Colonic mucosa (tissue), 4 donors: ENCODE data around the gene SUGCT. TPM values are rescaled to one million over a fixed set of nuclear protein-coding genes. Genes with fewer than 3 reads are reported as not detected.

ENCODE experiments used
- DNase-seq: peaks from one replicate; pipeline ENCODE4 v3.0.0-alpha.2; 2020
- H3K27ac ChIP-seq: fragments of 200-600 bp; one replicate; pipeline ENCODE4 v1.8.0; 2021
- H3K27me3 ChIP-seq: fragments of 200-600 bp; one replicate; pipeline ENCODE4 v1.8.0; 2021
- H3K36me3 ChIP-seq: fragments of 200-600 bp; one replicate; pipeline ENCODE4 v1.8.0; 2021
- H3K4me1 ChIP-seq: fragments of 200-600 bp; one replicate; pipeline ENCODE4 v1.8.0; 2021; ENCODE audit warnings: mild to moderate bottlenecking
- H3K4me3 ChIP-seq: fragments of 200-600 bp; one replicate; pipeline ENCODE4 v1.8.0; 2021
- H3K9ac ChIP-seq, 2 donors: one replicate each; pipeline ENCODE4 v1.7.0; 2013; ENCODE audit warnings: control low read depth in 2 of 2, low read depth in 2 of 2, low read length in 2 of 2
- H3K9me3 ChIP-seq: fragments of 200-600 bp; one replicate; pipeline ENCODE4 v1.8.0; 2021
- intact Hi-C: fragments of 100-400 bp; cut with DNase I; formaldehyde crosslinking; loops from one replicate; pipeline ENCODE4 v1.14.1; 2022
- total RNA-seq, 2 donors: library from RNA; stranded (reverse); fragmentation: NEBNext Ultra II Directional in 1 of 2; extraction: Animal tissue kit (Norgen Biotek cat#: 25700) in 1 of 2; gene quantifications; one replicate each; pipeline ENCODE4 v1.2.1, GENCODE V29; 2021
- TF ChIP-seq, protein P1 (sequence below): fragments of 200-600 bp; IDR thresholded peaks from one replicate; pipeline ENCODE4 v1.8.0; 2022; ENCODE audit warnings: antibody characterized with exemption, mild to moderate bottlenecking
- donor health status: healthy.
- donor health status: DM: no; HTN: no; CAD: no.
- donor health status: DM: no; HTN: no; CAD: no.

The SUGCT gene
- total RNA-seq, 2 donors from 2014 or later: 3.6 to 15.1 TPM

DNA sequence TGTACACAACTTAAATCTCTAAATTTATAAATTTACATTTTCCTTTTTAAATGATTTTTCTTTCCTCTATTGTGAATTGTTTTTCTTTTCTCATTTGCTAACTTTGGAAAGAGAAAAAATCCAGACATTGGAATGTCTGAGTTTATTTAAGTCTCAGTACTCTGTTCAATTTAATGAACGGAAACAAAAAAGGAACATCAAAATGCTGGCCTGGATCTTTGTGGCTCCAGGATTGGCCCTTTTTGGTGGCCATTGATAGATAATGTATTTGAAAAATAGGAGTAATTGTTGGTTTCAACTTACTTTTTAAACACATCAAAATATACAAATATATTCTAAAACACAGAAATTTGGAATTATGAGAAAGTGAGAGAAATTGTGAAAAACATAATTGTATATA, 336.0 kb downstream of the SUGCT start:
- Histone ChIP-seq H3K36me3 (no peaks in the 10 kb centered on the region), H3K27ac (no peak overlapping the region)
- intact Hi-C loops: no loop called here

DNA sequence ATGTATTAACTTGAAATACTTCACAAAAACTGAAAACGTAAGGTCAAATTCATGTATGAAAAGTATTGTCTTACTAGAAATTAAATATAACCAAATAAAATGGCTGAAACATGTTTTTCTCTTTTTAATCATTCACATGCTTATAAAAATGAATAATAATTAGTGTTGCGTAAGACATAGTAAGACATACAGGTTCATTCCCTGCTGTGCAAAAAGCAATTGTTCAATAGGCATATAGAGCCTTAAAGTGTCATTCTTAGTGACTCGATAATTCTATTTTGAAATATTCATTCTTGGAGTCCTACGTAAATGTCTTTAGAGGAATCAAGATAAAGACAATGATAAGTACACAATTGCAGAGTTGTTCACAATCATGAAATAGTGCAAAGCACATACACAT, 337.1 kb downstream of the SUGCT start:
- Histone ChIP-seq H3K36me3 (no peaks in the 10 kb centered on the region), H3K4me3 (no peak overlapping the region), H3K27me3 (no peaks in the 10 kb centered on the region), H3K9me3 (no peaks in the 10 kb centered on the region), H3K9ac (no peak overlapping the region), H3K4me1 (no peaks in the 10 kb centered on the region), H3K27ac (no peak overlapping the region)
- TF ChIP-seq, protein P1, sequence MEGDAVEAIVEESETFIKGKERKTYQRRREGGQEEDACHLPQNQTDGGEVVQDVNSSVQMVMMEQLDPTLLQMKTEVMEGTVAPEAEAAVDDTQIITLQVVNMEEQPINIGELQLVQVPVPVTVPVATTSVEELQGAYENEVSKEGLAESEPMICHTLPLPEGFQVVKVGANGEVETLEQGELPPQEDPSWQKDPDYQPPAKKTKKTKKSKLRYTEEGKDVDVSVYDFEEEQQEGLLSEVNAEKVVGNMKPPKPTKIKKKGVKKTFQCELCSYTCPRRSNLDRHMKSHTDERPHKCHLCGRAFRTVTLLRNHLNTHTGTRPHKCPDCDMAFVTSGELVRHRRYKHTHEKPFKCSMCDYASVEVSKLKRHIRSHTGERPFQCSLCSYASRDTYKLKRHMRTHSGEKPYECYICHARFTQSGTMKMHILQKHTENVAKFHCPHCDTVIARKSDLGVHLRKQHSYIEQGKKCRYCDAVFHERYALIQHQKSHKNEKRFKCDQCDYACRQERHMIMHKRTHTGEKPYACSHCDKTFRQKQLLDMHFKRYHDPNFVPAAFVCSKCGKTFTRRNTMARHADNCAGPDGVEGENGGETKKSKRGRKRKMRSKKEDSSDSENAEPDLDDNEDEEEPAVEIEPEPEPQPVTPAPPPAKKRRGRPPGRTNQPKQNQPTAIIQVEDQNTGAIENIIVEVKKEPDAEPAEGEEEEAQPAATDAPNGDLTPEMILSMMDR: no peak
- intact Hi-C loops: no loop called here
- no peak for DNase-seq

More for the DNA sequence above, 336.0 kb downstream of the SUGCT start:
- H3K4me3 ChIP-seq: no peak overlapping the region
- H3K27me3 ChIP-seq: no peaks in the 10 kb centered on the region
- H3K9me3 ChIP-seq: no peaks in the 10 kb centered on the region
- DNase-seq: no peak
- no peaks in the 10 kb centered on the region for H3K4me1 ChIP-seq
- H3K9ac ChIP-seq: no peak overlapping the region
- TF ChIP-seq, protein P1: no peak

GRCh38 chr7:40474790-40475680, 340.2 kb downstream of the SUGCT start:
- Histone ChIP-seq H3K9ac (no peak overlapping the region), H3K4me3 (no peak overlapping the region), H3K36me3 (no peaks in the 10 kb centered on the region), H3K27ac (no peak overlapping the region), H3K4me1 (no peaks in the 10 kb centered on the region), H3K27me3 (no peaks in the 10 kb centered on the region), H3K9me3 (no peaks in the 10 kb centered on the region)
- intact Hi-C loops: no loop called here
- no peak for DNase-seq
- TF ChIP-seq, protein P1: no peak

GRCh38 chr7:40475681-40475982, 340.8 kb downstream of the SUGCT start:
- Histone ChIP-seq H3K27ac (no peak overlapping the region), H3K9me3 (no peaks in the 10 kb centered on the region), H3K9ac (no peak overlapping the region), H3K27me3 (no peaks in the 10 kb centered on the region), H3K4me3 (no peak overlapping the region), H3K36me3 (no peaks in the 10 kb centered on the region), H3K4me1 (no peaks in the 10 kb centered on the region)
- no peak for DNase-seq
- TF ChIP-seq, protein P1: no peak
- intact Hi-C loops: no loop called here

DNA sequence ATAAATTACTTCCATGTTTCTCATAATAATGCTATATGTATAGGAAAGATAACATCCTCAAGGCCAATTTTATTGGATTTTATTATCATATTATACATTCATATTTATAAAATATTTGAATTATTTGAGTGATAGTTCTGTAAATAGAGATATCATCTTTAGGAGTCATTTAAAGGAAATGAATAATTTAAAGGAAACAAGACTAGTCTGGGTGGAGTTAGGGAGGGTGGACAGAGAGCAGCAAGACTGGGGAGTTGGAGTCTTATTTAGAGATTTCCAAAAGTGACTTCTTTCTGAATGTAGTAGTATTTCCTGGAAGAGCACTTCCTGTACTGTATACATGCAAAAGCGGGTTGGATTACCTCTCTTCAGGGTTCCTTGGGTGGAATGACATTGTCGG, 342.3 kb downstream of the SUGCT start:
- no peak for DNase-seq
- Histone ChIP-seq H3K27me3 (no peaks in the 10 kb centered on the region), H3K4me1 (no peaks in the 10 kb centered on the region), H3K36me3 (no peaks in the 10 kb centered on the region), H3K4me3 (no peak overlapping the region), H3K27ac (no peak overlapping the region), H3K9ac (no peak overlapping the region), H3K9me3 (no peaks in the 10 kb centered on the region)
- intact Hi-C loops: no loop called here
- TF ChIP-seq, protein P1: no peak
